Endodermal cell (in vitro differentiated cells): ENCODE measurements around the gene MBD4. TPM values are rescaled to one million over a fixed set of nuclear protein-coding genes. Genes with fewer than 3 reads are reported as not detected.
"Not testable (repeated sequence)": the region's sequence is repeated elsewhere in the genome, so short reads cannot be mapped to it uniquely, and the experiment has no call there.

Experiments used
- DNase-seq: peaks from one replicate; pipeline ENCODE4 v3.0.0-alpha.2; 2017
- H3K27ac ChIP-seq: 2 replicates; pipeline ENCODE4 v1.5.1; 2013; ENCODE audit warnings: mild to moderate bottlenecking, low read depth, low read length, moderate library complexity
- H3K27me3 ChIP-seq: 2 replicates; pipeline ENCODE4 v1.6.1; 2013; ENCODE audit warnings: mild to moderate bottlenecking, low read length, moderate library complexity; ENCODE audit not compliant: insufficient read depth, control insufficient read depth, poor library complexity, severe bottlenecking
- H3K36me3 ChIP-seq: 2 replicates; pipeline ENCODE4 v1.7.0; 2013; ENCODE audit warnings: mild to moderate bottlenecking, low read length, moderate library complexity; ENCODE audit not compliant: control insufficient read depth, insufficient read depth
- H3K4me1 ChIP-seq: one replicate; pipeline ENCODE4 v1.7.0; 2013; ENCODE audit warnings: low read length; ENCODE audit not compliant: control insufficient read depth, insufficient read depth
- H3K4me3 ChIP-seq: 2 replicates; pipeline ENCODE4 v1.5.1; 2013; ENCODE audit warnings: mild to moderate bottlenecking, low read length, moderate library complexity
- H3K9ac ChIP-seq: 2 replicates; pipeline ENCODE4 v1.6.1; 2013; ENCODE audit warnings: mild to moderate bottlenecking, low read length, moderate library complexity; ENCODE audit not compliant: poor library complexity, severe bottlenecking; ENCODE audit errors: extremely low read depth
- H3K9me3 ChIP-seq: 2 replicates; pipeline ENCODE4 v1.6.1; 2013; ENCODE audit warnings: mild to moderate bottlenecking, low read length, moderate library complexity; ENCODE audit not compliant: control insufficient read depth
- H3K27ac Mint-ChIP-seq: 2 replicates; pipeline ENCODE4 v1.8.0; 2020; ENCODE audit warnings: mixed read lengths
- H3K27me3 Mint-ChIP-seq: 2 replicates; pipeline ENCODE4 v1.8.0; 2021; ENCODE audit warnings: mild to moderate bottlenecking, mixed read lengths; ENCODE audit not compliant: insufficient read depth
- H3K36me3 Mint-ChIP-seq: 2 replicates; pipeline ENCODE4 v1.8.0; 2020; ENCODE audit warnings: low read depth, mixed read lengths
- H3K4me1 Mint-ChIP-seq: 2 replicates; pipeline ENCODE4 v1.8.0; 2020; ENCODE audit warnings: mixed read lengths
- H3K4me3 Mint-ChIP-seq: 2 replicates; pipeline ENCODE4 v1.8.0; 2020; ENCODE audit warnings: mild to moderate bottlenecking, moderate library complexity, mixed read lengths
- H3K9me3 Mint-ChIP-seq: 2 replicates; pipeline ENCODE4 v1.8.0; 2020; ENCODE audit warnings: mild to moderate bottlenecking, mixed read lengths
- CTCF ChIP-seq: fragments of 200-600 bp; sonication (generic); conservative IDR thresholded peaks from 2 replicates; pipeline ENCODE4 v1.5.0; 2021; ENCODE audit warnings: antibody characterized with exemption, mild to moderate bottlenecking
- WGBS, 2 experiments: methylation state at CpG; one replicate each; pipeline versions ENCODE4 v1.1.5 to v1.1.7; 2013; ENCODE audit warnings: missing lambda C conversion rate in 2 of 2, mixed read lengths in 1 of 2; ENCODE audit not compliant: insufficient coverage in 1 of 2, insufficient read length in 1 of 2; 5-methylcytosine and 5-hydroxymethylcytosine counted together
- total RNA-seq, 2 donors: library from RNA; stranded (reverse); fragmentation: NEBNext Ultra II Directional in 1 of 2; extraction: Animal tissue kit (Norgen Biotek cat#: 25700) in 1 of 2; gene quantifications; 2 replicates in 1 of 2; 3 replicates in 1 of 2; pipeline ENCODE4 v1.2.1, GENCODE V29; 2021

Gene MBD4
- total RNA-seq, 2 donors from 2014 or later = 39.5 to 45.5 TPM

- no peak for DNase-seq
- H3K27me3 Mint-ChIP-seq = no peaks in the 10 kb centered on the region
- peaks cover 4% of the 10 kb centered on the region for H3K4me1 ChIP-seq
- no peak overlapping the region for H3K9ac ChIP-seq
- peaks cover 5% of the 10 kb centered on the region for H3K9me3 ChIP-seq
- H3K27me3 ChIP-seq = no peaks in the 10 kb centered on the region
- H3K4me3 ChIP-seq = no peak overlapping the region
- H3K36me3 ChIP-seq = peaks cover 42% of the 10 kb centered on the region
- peaks cover 45% of the 10 kb centered on the region for H3K36me3 Mint-ChIP-seq
- peak overlapping the region; percentile 90 for H3K27ac Mint-ChIP-seq
- H3K4me3 Mint-ChIP-seq = no peak overlapping the region
- H3K4me1 Mint-ChIP-seq = peaks cover 36% of the 10 kb centered on the region
- 88 to 92% methylated on average over 4 to 5 of the region's 5 CpGs for WGBS, 2 experiments
- no peak overlapping the region for H3K27ac ChIP-seq
- TF ChIP-seq CTCF = no peak
- no peaks in the 10 kb centered on the region for H3K9me3 Mint-ChIP-seq
Measured at GRCh38 chr3:129387487-129387886, 52.3 kb downstream of the MBD4 start.

GRCh38 chr3:129386984-129387383, 52.8 kb downstream of the MBD4 start:
- 96% methylated on average over 8 to 10 of the region's 10 CpGs for WGBS, 2 experiments
- Histone ChIP-seq H3K36me3 (peaks cover 42% of the 10 kb centered on the region), H3K9me3 (peaks cover 5% of the 10 kb centered on the region), H3K27me3 (no peaks in the 10 kb centered on the region), H3K4me1 (peaks cover 4% of the 10 kb centered on the region), H3K9ac (no peak overlapping the region), H3K4me3 (no peak overlapping the region), H3K27ac (no peak overlapping the region)
- DNase-seq = no peak
- Mint-ChIP-seq H3K27ac (no peak overlapping the region), H3K9me3 (no peaks in the 10 kb centered on the region), H3K4me1 (peaks cover 33% of the 10 kb centered on the region), H3K4me3 (no peak overlapping the region), H3K27me3 (no peaks in the 10 kb centered on the region), H3K36me3 (peaks cover 41% of the 10 kb centered on the region)
- no peak for TF ChIP-seq CTCF

GRCh38 chr3:129385507-129385906, 54.2 kb downstream of the MBD4 start:
- H3K36me3 Mint-ChIP-seq = peaks cover 29% of the 10 kb centered on the region
- WGBS, 2 experiments = 91 to 96% methylated on average over 4 to 8 of the region's 8 CpGs
- not testable (repeated sequence) for H3K27me3 Mint-ChIP-seq, H3K27me3 ChIP-seq, H3K4me3 Mint-ChIP-seq, H3K9me3 Mint-ChIP-seq, H3K4me3 ChIP-seq, H3K9ac ChIP-seq, H3K9me3 ChIP-seq, H3K4me1 ChIP-seq, H3K27ac ChIP-seq, H3K27ac Mint-ChIP-seq
- peaks cover 32% of the 10 kb centered on the region for H3K4me1 Mint-ChIP-seq
- H3K36me3 ChIP-seq = peaks cover 31% of the 10 kb centered on the region
- DNase-seq = peak; percentile 53
